ENCODE results near the gene CERT1.

GRCh38 chr5:75336615-75337336 is 174.7 kb downstream of the CERT1 start, which contains the start of gene HMGCR:
- TF ChIP-seq POLR2A (IDR thresholded peaks at IDR 0.05) (no peak), CTCF (IDR thresholded peaks at IDR 0.05) (peak in 1 of 3 donors; percentile 7)
